B cell (primary cell): Measurements from ENCODE around the gene ST8SIA5.

Source experiments
- CTCF ChIP-seq: fragments of 200-600 bp; IDR thresholded peaks from one replicate; pipeline ENCODE4 v1.8.0; 2022; ENCODE audit warnings: antibody characterized with exemption, mild to moderate bottlenecking
- EZH2 ChIP-seq: IDR thresholded peaks from 2 replicates; pipeline ENCODE4 v1.6.1; 2012; ENCODE audit warnings: borderline replicate concordance, low read depth, mild to moderate bottlenecking, moderate library complexity, low read length; ENCODE audit not compliant: insufficient read depth, poor library complexity, severe bottlenecking

- TF ChIP-seq CTCF (no peak), EZH2 (no peak)
These were observed 78.0 kb downstream of the ST8SIA5 start for GRCh38 chr18:46678785-46679399.
